ENCODE data around the gene DNASE1.
A peak's percentile ranks its signal among the peaks of the same experiment; 100 is the strongest.
"Not testable (repeated sequence)": the region's sequence is repeated elsewhere in the genome, so short reads cannot be mapped to it uniquely, and the experiment has no call there.

Gene DNASE1

DNA sequence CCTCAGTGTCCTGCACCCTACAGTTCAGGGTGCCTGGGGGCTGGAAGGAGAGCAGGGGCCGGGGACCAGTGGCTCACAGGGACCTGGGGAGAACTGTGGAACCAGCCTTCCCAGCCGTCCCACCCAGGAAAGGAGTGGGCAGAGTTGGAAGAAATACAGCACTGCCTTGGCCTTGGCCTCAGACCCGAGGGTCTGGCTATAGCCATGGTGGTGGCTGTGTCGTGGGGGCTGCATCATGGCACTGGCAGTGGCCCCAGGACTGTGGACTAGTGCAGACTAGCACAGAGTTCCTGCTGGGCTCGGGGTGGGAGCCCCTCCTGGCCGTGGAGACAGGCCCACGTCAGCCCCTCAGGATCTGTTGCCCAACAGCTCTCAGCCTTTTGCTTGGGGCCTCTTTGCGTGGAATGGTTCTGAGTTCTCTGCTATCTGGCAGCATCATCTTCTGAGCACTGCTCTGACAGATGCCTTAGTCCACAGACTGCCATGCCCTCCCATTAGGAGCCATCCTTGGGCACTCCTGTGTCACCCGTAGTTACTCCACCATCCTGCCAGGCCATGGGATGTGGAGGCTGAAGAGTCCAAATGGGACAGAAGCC is 12.6 kb upstream of the DNASE1 start:
- no peak for DNase-seq

- no peak for DNase-seq
Measured at GRCh38 chr16:3642397-3643094, 11.9 kb upstream of the DNASE1 start.

DNA sequence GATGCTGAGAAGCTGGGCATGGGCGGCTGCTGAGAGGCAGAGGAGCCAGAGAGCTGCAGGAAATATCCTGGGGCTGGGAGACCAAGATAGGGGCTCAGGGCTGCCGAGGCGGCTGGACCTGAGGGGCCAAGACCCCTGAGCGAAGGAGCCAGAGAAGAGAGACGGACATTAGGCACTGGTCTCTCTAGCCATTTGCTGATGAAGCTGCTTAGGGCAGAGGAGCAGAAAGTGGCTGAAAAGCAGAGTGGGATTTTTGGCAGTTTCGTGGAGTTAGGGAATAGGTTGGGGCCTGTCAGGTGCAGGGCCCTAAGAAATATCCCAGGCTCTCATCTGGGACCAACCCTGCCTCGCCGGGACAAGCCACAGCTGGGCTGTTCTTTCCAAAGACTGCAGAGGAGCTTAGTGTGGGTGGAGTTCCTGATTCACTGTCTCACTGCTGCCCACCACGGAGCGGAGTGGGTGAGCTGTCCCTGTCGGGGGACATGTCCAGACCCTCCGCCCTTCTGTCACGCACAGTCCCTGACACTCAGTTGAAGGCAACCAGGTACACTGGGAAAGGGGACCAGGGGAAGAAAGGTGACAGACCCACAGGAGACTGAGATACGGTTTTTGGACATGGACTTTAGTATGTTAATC is 11.3 kb upstream of the DNASE1 start:
- no peak for DNase-seq

DNA sequence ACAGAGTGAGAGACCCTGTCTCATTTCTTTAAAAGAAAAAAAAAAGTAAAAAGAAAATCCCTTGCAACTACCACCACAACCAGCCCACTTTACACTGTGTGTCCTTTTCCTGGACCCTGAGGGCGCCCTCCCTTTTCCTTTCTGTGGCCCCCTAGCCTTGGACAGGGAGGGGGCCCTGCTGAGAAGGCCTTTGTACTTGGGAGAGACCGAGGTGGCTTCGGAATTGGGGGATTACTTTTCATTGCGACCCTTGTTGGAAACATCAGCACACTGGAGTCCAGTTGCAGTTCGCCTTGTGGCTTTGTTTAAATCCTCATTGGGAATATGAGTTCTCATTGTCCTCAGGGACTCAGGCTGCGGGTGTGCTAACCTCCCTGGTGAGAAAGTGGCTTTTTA is 9.4 kb upstream of the DNASE1 start:
- DNase-seq: no peak

GRCh38 chr16:3645504-3646347 is 8.8 kb upstream of the DNASE1 start:
- DNase-seq: peak in 1 of 2 experiments; percentile 43

GRCh38 chr16:3646348-3646920 is 8.1 kb upstream of the DNASE1 start:
- peak in 1 of 2 experiments; percentile 26 for DNase-seq

- no peak for DNase-seq
Measured at GRCh38 chr16:3650631-3651265, 3.7 kb upstream of the DNASE1 start.

- no peak for DNase-seq
Measured at GRCh38 chr16:3651461-3652372, 2.8 kb upstream of the DNASE1 start.

- no peak for DNase-seq
Measured at GRCh38 chr16:3652373-3653195, 1.9 kb upstream of the DNASE1 start.

- DNase-seq: no peak
Measured at GRCh38 chr16:3655030-3655395, 522 bp downstream of the DNASE1 start.

GRCh38 chr16:3655396-3656159 is 1.1 kb downstream of the DNASE1 start:
- no peak for DNase-seq

GRCh38 chr16:3656160-3656490 is 1.6 kb downstream of the DNASE1 start:
- not testable (repeated sequence) for DNase-seq

DNA sequence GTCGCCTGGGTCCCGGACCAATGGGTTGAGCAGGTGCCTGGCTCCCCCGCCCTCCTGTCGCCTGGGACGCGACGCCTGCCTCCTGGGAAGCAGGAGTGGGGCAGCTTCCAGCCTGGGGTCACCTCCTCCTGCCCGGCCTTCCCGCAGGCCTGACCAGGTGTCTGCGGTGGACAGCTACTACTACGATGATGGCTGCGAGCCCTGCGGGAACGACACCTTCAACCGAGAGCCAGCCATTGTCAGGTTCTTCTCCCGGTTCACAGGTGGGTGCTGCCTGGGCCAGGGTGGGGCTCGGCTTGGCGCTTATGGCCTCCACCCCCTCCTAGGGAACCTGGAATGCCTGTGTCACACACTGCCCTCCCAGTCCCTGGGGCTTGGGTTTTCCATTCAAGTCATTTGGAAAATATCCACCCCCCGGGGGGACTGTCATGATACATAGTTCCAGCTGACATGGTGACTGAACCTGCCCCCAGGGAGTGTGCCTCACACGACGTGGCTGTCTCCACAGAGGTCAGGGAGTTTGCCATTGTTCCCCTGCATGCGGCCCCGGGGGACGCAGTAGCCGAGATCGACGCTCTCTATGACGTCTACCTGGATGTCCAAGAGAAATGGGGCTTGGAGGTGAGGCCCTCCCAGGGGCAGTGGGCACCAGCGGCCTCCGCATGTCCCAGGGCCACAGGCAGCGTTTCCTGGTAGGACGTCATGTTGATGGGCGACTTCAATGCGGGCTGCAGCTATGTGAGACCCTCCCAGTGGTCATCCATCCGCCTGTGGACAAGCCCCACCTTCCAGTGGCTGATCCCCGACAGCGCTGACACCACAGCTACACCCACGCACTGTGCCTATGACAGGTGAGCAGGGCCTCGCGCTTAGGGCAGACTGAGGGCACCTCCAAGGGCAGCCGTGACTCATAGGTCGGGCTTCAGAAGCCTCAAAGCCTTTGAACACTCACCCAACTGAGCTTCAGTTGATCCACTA is 2.3 kb downstream of the DNASE1 start:
- DNase-seq: no peak

DNA sequence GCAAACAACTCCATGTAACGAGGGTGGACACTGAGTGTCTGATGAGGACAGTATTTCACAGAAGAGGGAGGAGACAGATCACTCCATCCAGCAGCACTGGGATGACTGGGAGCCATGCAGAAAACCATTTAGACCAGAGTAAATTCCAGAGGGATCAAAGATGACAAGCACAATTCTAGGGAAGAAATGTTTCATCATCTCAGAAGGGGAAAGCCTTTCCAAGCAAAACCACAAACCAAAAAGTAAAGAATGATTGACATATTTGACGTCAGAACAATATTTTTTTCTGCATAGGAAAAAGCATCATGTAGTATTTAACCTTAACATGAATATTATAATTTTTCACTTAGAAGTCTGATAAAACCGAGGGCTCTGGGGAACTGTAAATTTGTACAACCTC is 4.8 kb downstream of the DNASE1 start:
- DNase-seq: no peak

DNA sequence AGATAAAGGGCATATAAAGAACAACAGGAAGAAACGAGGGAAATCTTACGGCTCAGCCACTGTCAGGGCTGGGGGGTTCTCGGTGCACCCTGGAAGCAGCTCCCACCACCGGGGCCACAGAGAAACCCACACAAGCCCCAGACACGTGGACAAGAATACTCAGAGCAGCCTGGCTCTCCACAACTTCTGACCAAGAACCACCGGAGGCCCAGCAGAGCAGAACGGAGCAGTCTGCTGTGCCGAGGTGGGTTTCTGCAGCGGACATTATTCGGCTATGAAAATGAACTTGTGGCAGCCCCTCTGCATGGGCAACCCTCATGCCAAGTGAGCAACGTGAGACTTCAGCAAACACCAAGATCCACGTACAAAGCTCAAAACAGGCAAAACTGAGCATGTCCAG is 6.8 kb downstream of the DNASE1 start:
- no peak for DNase-seq

DNA sequence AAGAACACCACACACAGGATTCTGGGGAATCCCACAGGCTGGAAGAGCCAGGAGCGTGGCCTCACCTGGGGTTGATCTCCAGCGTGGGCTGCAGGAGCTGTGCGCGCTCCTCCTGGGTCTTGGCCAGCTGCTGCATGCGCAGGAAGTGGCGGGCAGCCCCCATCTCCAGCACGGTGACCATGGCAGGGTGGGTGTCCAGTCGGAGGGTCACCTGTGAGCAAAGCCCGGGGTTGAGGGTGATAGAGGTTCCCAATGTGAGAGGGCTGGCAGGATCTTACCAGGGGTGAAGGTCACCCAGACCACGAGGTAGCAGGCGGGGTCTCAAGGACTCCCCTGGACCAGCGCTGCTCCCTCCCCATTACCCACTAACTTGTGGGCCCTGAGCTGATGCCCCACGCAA is 7.4 kb downstream of the DNASE1 start:
- DNase-seq: no peak

- DNase-seq: no peak
Measured at GRCh38 chr16:3662601-3663000, 8.1 kb downstream of the DNASE1 start.

- DNase-seq: no peak
Measured at GRCh38 chr16:3664187-3664896, 9.9 kb downstream of the DNASE1 start.

Measured in NCI-H526 (cell line).